ENCODE data around the gene OR51B4.

GRCh38 chr11:5304046-5304445 is 2.3 kb upstream of the OR51B4 start:
- TF ChIP-seq POLR2AphosphoS5 (IDR thresholded peaks at IDR 0.05) (no peak), POLR2A (IDR thresholded peaks at IDR 0.05) (no peak)
